HCT116 (cell line): Measurements from ENCODE around the gene PLCZ1. TPM values are rescaled to one million over a fixed set of nuclear protein-coding genes. Genes with fewer than 3 reads are reported as not detected.
"Not testable (repeated sequence)": the region's sequence is repeated elsewhere in the genome, so short reads cannot be mapped to it uniquely, and the experiment has no call there.

Source experiments
- ATAC-seq: fragments of 200-7000 bp; cut with Tn5 transposase; 2 replicates; pipeline ENCODE4 v1.9.1; 2020; ENCODE audit warnings: mild to moderate bottlenecking, moderate library complexity
- Bru-seq: library from RNA; stranded (reverse); fragments of 400-500 nt; gene quantifications from one replicate; lab custom pipeline; 2021; lab: Mats Ljungman, UMichigan
- BruChase-seq, 2 experiments: library from RNA; stranded (reverse); fragments of 400-500 nt; gene quantifications; one replicate each; lab custom pipeline; 2021; lab: Mats Ljungman, UMichigan
- BruUV-seq: library from RNA; stranded (reverse); fragments of 400-500 nt; replicated peaks from 2 replicates; lab custom pipeline; 2021; lab: Mats Ljungman, UMichigan
- CTCF ChIA-PET: fragments of 300-600 bp; sonication (Branson Sonifier 250); formaldehyde crosslinking; loops from one replicate; lab custom pipeline; 2021; ENCODE audit warnings: antibody characterized with exemption; lab: Charles Lee
- POLR2A ChIA-PET: fragments of 300-600, 350-600 bp; sonication (Branson Sonifier 250); formaldehyde crosslinking; loops from one replicate; lab custom pipeline; 2021; ENCODE audit warnings: antibody characterized with exemption; lab: Charles Lee
- RAD21 ChIA-PET, 2 experiments: fragments of 300-600 bp; sonication (Branson Sonifier 250); formaldehyde crosslinking; loops; one replicate each; lab custom pipeline; 2023; ENCODE audit warnings: low total read pairs in 2 of 2; ENCODE audit not compliant: uncharacterized antibody in 2 of 2, unreplicated experiment in 2 of 2, low non-redundant PET in 1 of 2; lab: Charles Lee
- DNase-seq: peaks from one replicate; pipeline ENCODE4 v3.0.0-alpha.2; 2010; ENCODE audit warnings: low read depth, low spot score
- H2AFZ ChIP-seq: fragments of 200-600 bp; shearing (Covaris generic), sonication (generic); 2 replicates; pipeline ENCODE4 v1.6.1; 2017; ENCODE audit warnings: low read depth, mixed run types, mixed read lengths, antibody characterized with exemption, low read length; ENCODE audit not compliant: poor library complexity, severe bottlenecking
- H3K27ac ChIP-seq: 2 replicates; pipeline ENCODE4 v1.5.1; 2012; ENCODE audit warnings: low read depth, low read length
- H3K27me3 ChIP-seq: fragments of 200-600 bp; sonication (generic); 2 replicates; pipeline ENCODE4 v1.6.1; 2016; ENCODE audit warnings: mixed run types, low read length, mixed read lengths; ENCODE audit not compliant: insufficient read depth
- H3K36me3 ChIP-seq, 2 experiments: fragments of 200-500 bp in 1 of 2; fragments of 200-600 bp in 1 of 2; sonication (Bioruptor generic) in 1 of 2; sonication (generic) in 1 of 2; 2 replicates each; pipeline versions ENCODE4 v1.5.1 to v1.6.1; 2014 to 2016; ENCODE audit warnings: low read length in 2 of 2, inconsistent platforms in 1 of 2, mixed read lengths in 1 of 2, mixed run types in 1 of 2; ENCODE audit not compliant: insufficient read depth in 2 of 2, control insufficient read depth in 1 of 2
- H3K4me1 ChIP-seq, 2 experiments: fragments of 200-600 bp in 1 of 2; sonication (generic) in 1 of 2; 2 replicates each; pipeline versions ENCODE4 v1.5.1 to v1.6.1; 2012 to 2017; ENCODE audit warnings: low read length in 2 of 2, inconsistent platforms in 1 of 2, mild to moderate bottlenecking in 1 of 2, mixed read lengths in 1 of 2, mixed run types in 1 of 2, moderate library complexity in 1 of 2; ENCODE audit not compliant: insufficient read depth in 2 of 2, control insufficient read depth in 1 of 2
- H3K4me2 ChIP-seq: fragments of 200-600 bp; sonication (generic); 2 replicates; pipeline ENCODE4 v1.6.1; 2017; ENCODE audit warnings: mixed run types, low read length, mixed read lengths
- H3K4me3 ChIP-seq, 2 experiments: fragments of 200-600 bp in 1 of 2; sonication (generic) in 1 of 2; replicated peaks in 1 of 2; 2 replicates each; pipeline ENCODE4 v1.5.1; 2011 to 2016; ENCODE audit warnings: low read length in 2 of 2, control low read depth in 1 of 2, low read depth in 1 of 2, mild to moderate bottlenecking in 1 of 2, mixed read lengths in 1 of 2, mixed run types in 1 of 2
- H3K79me2 ChIP-seq: fragments of 200-600 bp; sonication (generic); 2 replicates; pipeline ENCODE4 v1.6.1; 2017; ENCODE audit warnings: mild to moderate bottlenecking, mixed run types, low read length, moderate library complexity, mixed read lengths; ENCODE audit not compliant: insufficient read depth
- H3K9ac ChIP-seq: fragments of 200-600 bp; sonication (generic); 2 replicates; pipeline ENCODE4 v1.6.1; 2016; ENCODE audit warnings: low read length, mixed read lengths
- H3K9me2 ChIP-seq: fragments of 200-600 bp; sonication (generic), shearing (Covaris generic); 2 replicates; pipeline ENCODE4 v1.6.1; 2017; ENCODE audit warnings: mixed run types, mild to moderate bottlenecking, moderate library complexity; ENCODE audit not compliant: insufficient read depth
- H3K9me3 ChIP-seq, 2 experiments: fragments of 200-500 bp in 1 of 2; fragments of 200-600 bp in 1 of 2; sonication (Bioruptor generic) in 1 of 2; sonication (generic) in 1 of 2; 2 replicates each; pipeline ENCODE4 v1.6.1; 2014 to 2017; ENCODE audit warnings: low read length in 2 of 2, mixed read lengths in 2 of 2, inconsistent platforms in 1 of 2, low read depth in 1 of 2, mild to moderate bottlenecking in 1 of 2, mixed run types in 1 of 2, moderate library complexity in 1 of 2; ENCODE audit not compliant: control insufficient read depth in 1 of 2, insufficient read depth in 1 of 2
- H4K20me1 ChIP-seq: fragments of 200-600 bp; sonication (generic), shearing (Covaris generic); 2 replicates; pipeline ENCODE4 v1.6.1; 2017; ENCODE audit warnings: mixed run types, mild to moderate bottlenecking, moderate library complexity; ENCODE audit not compliant: insufficient read depth
- CEBPB ChIP-seq: IDR thresholded peaks from 2 replicates; pipeline ENCODE4 v1.6.1; 2012; ENCODE audit warnings: low read depth
- JUND ChIP-seq: IDR thresholded peaks from 2 replicates; pipeline ENCODE4 v1.6.1; 2012
- intact Hi-C: fragments of 100-400 bp; cut with micrococcal nuclease; formaldehyde crosslinking; loops from 2 replicates; pipeline ENCODE4 v1.10.0; 2022
- long read RNA-seq: library from polyadenylated mRNA; unstranded; transcript quantifications from one replicate; pipeline ENCODE4 v2.0.0, GENCODE V29; 2021; ENCODE audit not compliant: unreplicated experiment
- polyA plus RNA-seq: library from polyadenylated mRNA; unstranded; fragments of >200 nt; gene quantifications from 2 replicates; pipeline ENCODE4 v1.2.1, GENCODE V29; 2012; ENCODE audit warnings: missing spikeins
- total RNA-seq: library from RNA; stranded (reverse); gene quantifications from one replicate; pipeline ENCODE4 v1.2.1, GENCODE V29; 2021; ENCODE audit not compliant: unreplicated experiment
- TF ChIP-seq, protein P1 (sequence below): IDR thresholded peaks from 2 replicates; pipeline ENCODE4 v1.6.1; 2012

The PLCZ1 gene, protein sequence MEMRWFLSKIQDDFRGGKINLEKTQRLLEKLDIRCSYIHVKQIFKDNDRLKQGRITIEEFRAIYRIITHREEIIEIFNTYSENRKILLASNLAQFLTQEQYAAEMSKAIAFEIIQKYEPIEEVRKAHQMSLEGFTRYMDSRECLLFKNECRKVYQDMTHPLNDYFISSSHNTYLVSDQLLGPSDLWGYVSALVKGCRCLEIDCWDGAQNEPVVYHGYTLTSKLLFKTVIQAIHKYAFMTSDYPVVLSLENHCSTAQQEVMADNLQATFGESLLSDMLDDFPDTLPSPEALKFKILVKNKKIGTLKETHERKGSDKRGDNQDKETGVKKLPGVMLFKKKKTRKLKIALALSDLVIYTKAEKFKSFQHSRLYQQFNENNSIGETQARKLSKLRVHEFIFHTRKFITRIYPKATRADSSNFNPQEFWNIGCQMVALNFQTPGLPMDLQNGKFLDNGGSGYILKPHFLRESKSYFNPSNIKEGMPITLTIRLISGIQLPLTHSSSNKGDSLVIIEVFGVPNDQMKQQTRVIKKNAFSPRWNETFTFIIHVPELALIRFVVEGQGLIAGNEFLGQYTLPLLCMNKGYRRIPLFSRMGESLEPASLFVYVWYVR
- total RNA-seq (not detected), Bru-seq, nascent RNA (percentile 11 among the genes with signal in this experiment), BruChase-seq, experiment 1, labeled RNA remaining after a 6-hour chase (percentile 5 among the genes with signal in this experiment), BruChase-seq, experiment 2, labeled RNA remaining after a 2-hour chase (percentile 7 among the genes with signal in this experiment)
- not detected in 2 replicates for polyA plus RNA-seq
- long read RNA-seq: 0 reads

DNA sequence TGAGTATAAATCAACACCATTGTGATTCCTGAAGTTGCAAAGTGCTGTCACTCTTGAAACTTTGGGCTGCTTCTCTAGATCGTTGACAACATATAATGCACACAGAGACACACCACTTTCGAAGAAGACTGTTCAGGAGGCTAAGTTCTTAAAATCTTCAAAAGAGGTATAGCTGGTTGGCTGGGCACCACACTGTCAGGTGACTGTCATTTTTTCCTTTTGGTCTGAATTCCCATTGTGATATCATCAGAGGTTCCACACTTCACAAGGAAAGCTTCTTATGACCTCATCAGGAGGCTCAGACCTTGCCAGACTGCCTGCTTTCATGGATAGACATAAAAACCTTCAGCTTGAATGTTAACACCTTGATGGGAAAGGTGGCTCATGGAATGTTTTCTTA is at the start of gene PLCZ1, which contains the start of gene CAPZA3:
TSS of gene PLCZ1 (minus strand) at position 194 of the 400 bp plus-strand sequence. CDS start 641 bp downstream, outside the sequence.
TSS of gene CAPZA3 (plus strand) at position 301 of the 400 bp plus-strand sequence. CDS start 150 bp downstream, outside the sequence.
- Histone ChIP-seq H3K4me2 (no peak within 1 kb of the TSS), H4K20me1 (no peaks in the 10 kb centered on the region), H3K9me2 (no peaks in the 10 kb centered on the region), H3K27ac (no peak within 1 kb of the TSS), H3K36me3 (no peaks in the 10 kb centered on the region; a peak in 1 of 4 replicates), H3K9ac (no peak within 1 kb of the TSS), H3K4me3 (no peak within 1 kb of the TSS), H3K4me1 (no peaks in the 10 kb centered on the region), H2AFZ (no peak within 1 kb of the TSS), H3K27me3 (no peaks in the 10 kb centered on the region), H3K79me2 (no peaks in the 10 kb centered on the region), H3K9me3 (no peaks in the 10 kb centered on the region)
- ChIA-PET RAD21 (no interaction called here), CTCF (no interaction called here), POLR2A (no interaction called here)
- BruUV-seq: no TSS peak
- DNase-seq (no peak), ATAC-seq (no peak)
- TF ChIP-seq, protein P1, sequence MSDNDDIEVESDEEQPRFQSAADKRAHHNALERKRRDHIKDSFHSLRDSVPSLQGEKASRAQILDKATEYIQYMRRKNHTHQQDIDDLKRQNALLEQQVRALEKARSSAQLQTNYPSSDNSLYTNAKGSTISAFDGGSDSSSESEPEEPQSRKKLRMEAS: no peak
- TF ChIP-seq CEBPB (no peak), JUND (no peak)
- intact Hi-C loops: no loop called here

DNA sequence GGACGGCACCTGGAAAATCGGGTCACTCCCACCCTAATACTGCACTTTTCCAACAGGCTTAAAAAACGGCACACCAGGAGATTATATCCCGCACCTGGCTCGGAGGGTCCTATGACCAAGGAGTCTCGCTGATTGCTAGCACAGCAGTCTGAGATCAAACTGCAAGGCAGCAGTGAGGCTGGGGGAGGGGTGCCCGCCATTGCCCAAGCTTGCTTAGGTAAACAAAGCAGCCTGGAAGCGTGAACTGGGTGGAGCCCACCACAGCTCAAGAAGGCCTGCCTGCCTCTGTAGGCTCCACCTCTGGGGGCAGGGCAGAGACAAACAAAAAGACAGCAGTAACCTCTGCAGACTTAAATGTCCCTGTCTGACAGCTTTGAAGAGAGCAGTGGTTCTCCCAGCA is 47.7 kb upstream of the PLCZ1 start:
- intact Hi-C loops: not testable (repeated sequence)

More for the DNA sequence above, 47.7 kb upstream of the PLCZ1 start:
- POLR2A ChIA-PET, H3K36me3 ChIP-seq, H3K27ac ChIP-seq, RAD21 ChIA-PET, H3K9ac ChIP-seq, H3K4me1 ChIP-seq, H2AFZ ChIP-seq, H4K20me1 ChIP-seq, H3K9me2 ChIP-seq, H3K4me2 ChIP-seq, H3K27me3 ChIP-seq, H3K9me3 ChIP-seq, H3K4me3 ChIP-seq, H3K79me2 ChIP-seq, DNase-seq, CTCF ChIA-PET, ATAC-seq, BruUV-seq: not testable (repeated sequence)
